GM19025 (cell line): ENCODE measurements around the gene ACOXL.
A peak's percentile ranks its signal among the peaks of the same experiment; 100 is the strongest.

ENCODE experiments used
- ATAC-seq: cut with Tn5 transposase; IDR thresholded peaks from one replicate; pipeline ENCODE4 v1.9.1; 2021; ENCODE audit warnings: mild to moderate bottlenecking, low read depth, moderate library complexity; ENCODE audit not compliant: unreplicated experiment

ACOXL gene

GRCh38 chr2:111119822-111120252 is 387.5 kb downstream of the ACOXL start:
- no peak for ATAC-seq

- ATAC-seq, result peak; percentile 55
Measured at GRCh38 chr2:111120253-111121027, 388.1 kb downstream of the ACOXL start, which contains the start of gene BCL2L11. BCL2L11 (plus strand) TSS chr2:111120914; CDS start chr2:111123746, 2,832 bp downstream.

- no peak for ATAC-seq
Measured at GRCh38 chr2:111121028-111121827, 388.9 kb downstream of the ACOXL start.

- peak; percentile 49 for ATAC-seq
Measured at GRCh38 chr2:111121828-111122630, 389.7 kb downstream of the ACOXL start.

GRCh38 chr2:111122631-111123421 is 390.5 kb downstream of the ACOXL start:
- ATAC-seq, result no peak

GRCh38 chr2:111123751-111124150 is 391.4 kb downstream of the ACOXL start:
- no peak for ATAC-seq

GRCh38 chr2:111126581-111126980 is 394.2 kb downstream of the ACOXL start:
- ATAC-seq, result no peak

GRCh38 chr2:111127351-111127750 is 395.0 kb downstream of the ACOXL start:
- ATAC-seq, result no peak

GRCh38 chr2:111128096-111128495 is 395.7 kb downstream of the ACOXL start:
- no peak for ATAC-seq

GRCh38 chr2:111133603-111134002 is 401.2 kb downstream of the ACOXL start:
- ATAC-seq, result no peak

- ATAC-seq, result no peak
Measured at GRCh38 chr2:111134055-111134454, 401.7 kb downstream of the ACOXL start.

- ATAC-seq, result no peak
Measured at GRCh38 chr2:111135237-111135909, 403.0 kb downstream of the ACOXL start.

- ATAC-seq, result no peak
Measured at GRCh38 chr2:111135910-111136297, 403.5 kb downstream of the ACOXL start.

GRCh38 chr2:111138839-111139238 is 406.5 kb downstream of the ACOXL start:
- no peak for ATAC-seq

- ATAC-seq, result no peak
Measured at GRCh38 chr2:111139637-111140317, 407.4 kb downstream of the ACOXL start.

- no peak for ATAC-seq
Measured at GRCh38 chr2:111140815-111141214, 408.4 kb downstream of the ACOXL start.

- no peak for ATAC-seq
Measured at GRCh38 chr2:111142101-111142500, 409.7 kb downstream of the ACOXL start.

- ATAC-seq, result no peak
Measured at GRCh38 chr2:111143107-111143842, 410.9 kb downstream of the ACOXL start.
